K562 (cell line): ENCODE data around the gene ATG4D. TPM values are rescaled to one million over a fixed set of nuclear protein-coding genes. Genes with fewer than 3 reads are reported as not detected.

Source experiments
- BRCA1 ChIP-seq, 2 experiments: fragments of 450-650 bp in 1 of 2; sonication (generic) in 1 of 2; formaldehyde crosslinking in 1 of 2; IDR thresholded peaks; 2 replicates each; pipeline versions ENCODE4 v1.5.0 to v1.6.1; 2017 to 2020; ENCODE audit warnings: mild to moderate bottlenecking in 1 of 2, missing genetic modification reagents in 1 of 2
- CHAMP1 ChIP-seq: fragments of 450-650 bp; IDR thresholded peaks from 2 replicates; pipeline ENCODE4 v1.6.1; 2016; ENCODE audit warnings: mild to moderate bottlenecking
- CHCHD3 ChIP-seq: fragments of 250-450 bp; sonication (Bioruptor Pico); IDR thresholded peaks from 2 replicates; pipeline ENCODE4 v2.1.2; 2022; ENCODE audit warnings: mild to moderate bottlenecking
- CREB5 ChIP-seq: fragments of 250-450 bp; sonication (Bioruptor Pico); IDR thresholded peaks from 2 replicates; pipeline ENCODE4 v1.5.0; 2020; ENCODE audit warnings: mild to moderate bottlenecking
- DNMT1 ChIP-seq: fragments of 450-650 bp; IDR thresholded peaks from 2 replicates; pipeline ENCODE4 v1.6.1; 2016; ENCODE audit warnings: antibody characterized with exemption, mild to moderate bottlenecking
- HIVEP1 ChIP-seq: fragments of 250-450 bp; sonication (Bioruptor Pico); IDR thresholded peaks from 2 replicates; pipeline ENCODE4 v1.4.0; 2020; ENCODE audit warnings: mild to moderate bottlenecking
- IFI16 ChIP-seq: fragments of 250-450 bp; sonication (Bioruptor Pico); IDR thresholded peaks from 2 replicates; pipeline ENCODE4 v2.1.2; 2022; ENCODE audit warnings: mild to moderate bottlenecking, inconsistent platforms
- MTA2 ChIP-seq: fragments of 450-650 bp; IDR thresholded peaks from 2 replicates; pipeline ENCODE4 v1.6.1; 2016; ENCODE audit warnings: low read depth
- NFYB ChIP-seq: IDR thresholded peaks from 2 replicates; pipeline ENCODE4 v1.6.1; 2011; ENCODE audit warnings: mild to moderate bottlenecking, moderate library complexity; ENCODE audit not compliant: insufficient read length; ENCODE audit errors: extremely low read depth
- PCBP2 ChIP-seq: fragments of 200-400 bp; formaldehyde crosslinking; IDR thresholded peaks from 2 replicates; pipeline ENCODE4 v1.6.1; 2018; ENCODE audit warnings: low read length, low read depth, mild to moderate bottlenecking, moderate library complexity; ENCODE audit not compliant: poor library complexity, severe bottlenecking
- POLR2A ChIP-seq: fragments of 450-650 bp; conservative IDR thresholded peaks from 2 replicates; pipeline ENCODE4 v1.6.1; 2016
- POLR2G ChIP-seq: fragments of 200-400 bp; formaldehyde crosslinking; IDR thresholded peaks from 2 replicates; pipeline ENCODE4 v1.6.1; 2017; ENCODE audit warnings: low read depth, mild to moderate bottlenecking, antibody characterized with exemption, low read length, moderate library complexity
- RBM34 ChIP-seq: fragments of 200-400 bp; formaldehyde crosslinking; IDR thresholded peaks from 2 replicates; pipeline ENCODE4 v1.6.1; 2018; ENCODE audit warnings: low read length, borderline replicate concordance; ENCODE audit not compliant: insufficient read depth
- SETDB1 ChIP-seq: IDR thresholded peaks from one replicate; pipeline ENCODE4 v1.6.1; 2012; ENCODE audit warnings: low read length, control low read depth, inconsistent platforms
- TAF15 ChIP-seq: fragments of 200-400 bp; formaldehyde crosslinking; IDR thresholded peaks from 2 replicates; pipeline ENCODE4 v1.6.1; 2017; ENCODE audit warnings: mild to moderate bottlenecking, low read depth, low read length, moderate library complexity
- ZBTB9 ChIP-seq: fragments of 450-650 bp; formaldehyde crosslinking; IDR thresholded peaks from 2 replicates; pipeline ENCODE4 v1.4.0; 2020; ENCODE audit warnings: mild to moderate bottlenecking, moderate library complexity
- ZNF121 ChIP-seq: sonication (generic); formaldehyde crosslinking; conservative IDR thresholded peaks from 2 replicates; pipeline ENCODE4 v1.8.0; 2022; ENCODE audit warnings: missing genetic modification reagents
- ZNF133 ChIP-seq: fragments of 250-450 bp; sonication (Bioruptor Pico); IDR thresholded peaks from 2 replicates; pipeline ENCODE4 v1.4.0; 2020; ENCODE audit warnings: mild to moderate bottlenecking
- ZNF224 ChIP-seq: sonication (generic); formaldehyde crosslinking; IDR thresholded peaks from 2 replicates; pipeline ENCODE4 v1.8.0; 2022; ENCODE audit warnings: mild to moderate bottlenecking, missing genetic modification reagents
- ZNF311 ChIP-seq: fragments of 250-450 bp; sonication (Bioruptor Pico); IDR thresholded peaks from 2 replicates; pipeline ENCODE4 v1.4.0; 2020; ENCODE audit warnings: mild to moderate bottlenecking, moderate library complexity
- ZNF347 ChIP-seq: fragments of 450-650 bp; formaldehyde crosslinking; IDR thresholded peaks from 2 replicates; pipeline ENCODE4 v1.4.0; 2020; ENCODE audit warnings: low read depth, mild to moderate bottlenecking, moderate library complexity
- polyA plus RNA-seq, 8 experiments: library from polyadenylated mRNA; depleted of rRNA in 4 of 8; stranded (reverse) in 5 of 8; unstranded in 3 of 8; fragments of >200 nt; fragmentation: Nextera tagmentation in 2 of 8; fragmentation: Illumina TruSeq in 1 of 8; extraction: Ambion mirVana in 2 of 8; extraction: Trizol in 1 of 8; gene quantifications; 2 replicates each; pipeline versions ENCODE4 v1.2.1 to v1.2.3, GENCODE V29; 2011 to 2014; ENCODE audit warnings: inconsistent platforms in 1 of 8, missing spikeins in 1 of 8
- total RNA-seq, 7 experiments: library from RNA; depleted of rRNA in 6 of 7; stranded (reverse); fragments of >200 nt in 6 of 7; fragmentation: Illumina TruSeq in 2 of 7; extraction: Trizol in 2 of 7; gene quantifications; 2 replicates each; pipeline versions ENCODE4 v1.2.1 to v1.2.3, GENCODE V29; 2011 to 2021; ENCODE audit warnings: low replicate concordance in 1 of 7
- TF ChIP-seq, protein P1 (sequence below): fragments of 200-800 bp; sonication (Bioruptor generic); IDR thresholded peaks from 2 replicates; pipeline ENCODE4 v1.6.1; 2017; ENCODE audit warnings: missing genetic modification characterization, missing compliant biosample characterization

The ATG4D gene
- total and polyA plus RNA-seq, 9 of the 15 experiments (the other 6 are each of a cell fraction or from before 2014, with no cell fraction given), result 0.51 to 66.1 (median 22.9) TPM

DNA sequence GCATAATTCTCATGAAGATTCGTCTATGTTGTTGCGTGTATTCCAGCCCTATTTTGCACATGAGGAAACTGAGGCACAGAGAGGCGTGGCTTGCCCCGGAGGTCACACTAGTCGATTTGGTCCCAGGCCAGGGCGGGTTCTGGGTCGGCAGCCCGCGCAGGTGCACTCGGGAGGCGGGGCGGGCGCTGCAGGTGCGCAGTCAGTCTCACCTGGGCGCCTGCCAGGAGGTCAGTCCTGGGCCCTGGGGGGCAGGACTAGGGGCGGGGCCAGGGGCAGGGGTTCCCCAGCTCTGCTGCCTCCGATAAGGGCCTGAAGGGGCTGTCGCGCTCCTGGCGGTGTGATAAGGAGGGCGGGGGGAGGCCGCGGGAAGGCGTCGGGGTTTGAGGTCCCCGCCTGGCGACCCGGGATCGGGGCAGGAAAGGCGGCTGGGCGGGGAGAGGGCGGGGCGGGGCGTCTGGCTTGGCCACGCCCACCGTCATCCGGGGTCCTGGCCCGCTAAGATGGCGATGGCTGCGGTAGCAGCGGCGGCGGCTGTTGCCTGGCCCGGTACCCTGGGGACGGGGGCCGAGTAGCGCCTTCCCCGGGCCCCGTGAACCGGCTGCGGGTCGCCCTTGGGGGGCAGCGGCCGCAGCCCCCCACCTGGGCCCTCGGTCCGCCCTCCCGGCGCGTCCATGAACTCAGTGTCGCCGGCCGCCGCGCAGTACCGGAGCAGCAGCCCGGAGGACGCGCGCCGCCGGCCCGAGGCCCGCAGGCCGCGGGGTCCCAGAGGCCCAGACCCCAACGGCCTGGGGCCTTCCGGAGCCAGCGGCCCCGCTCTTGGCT, at the start of gene ATG4D (continued):
- TF ChIP-seq CREB5 (CRISPR knock-in tag), result no peak
- no peak for TF ChIP-seq SETDB1
- no peak for TF ChIP-seq ZNF224 (CRISPR knock-in tag)
- no peak for TF ChIP-seq PCBP2
- TF ChIP-seq ZBTB9 (CRISPR knock-in tag), result no peak
- TF ChIP-seq IFI16, result no peak
- TF ChIP-seq MTA2, result peak; percentile 81
- TF ChIP-seq ZNF311, result no peak
- no peak for TF ChIP-seq TAF15
- TF ChIP-seq DNMT1, result no peak
- no peak for TF ChIP-seq ZNF121 (CRISPR knock-in tag)
- no peak for TF ChIP-seq ZNF133
- no peak for TF ChIP-seq BRCA1 (IDR thresholded peaks at IDR 0.05)
- TF ChIP-seq BRCA1 (CRISPR knock-in tag; IDR thresholded peaks at IDR 0.05), result no peak
- no peak for TF ChIP-seq NFYB
- TF ChIP-seq CHCHD3 (CRISPR knock-in tag), result no peak
- TF ChIP-seq, protein P1, sequence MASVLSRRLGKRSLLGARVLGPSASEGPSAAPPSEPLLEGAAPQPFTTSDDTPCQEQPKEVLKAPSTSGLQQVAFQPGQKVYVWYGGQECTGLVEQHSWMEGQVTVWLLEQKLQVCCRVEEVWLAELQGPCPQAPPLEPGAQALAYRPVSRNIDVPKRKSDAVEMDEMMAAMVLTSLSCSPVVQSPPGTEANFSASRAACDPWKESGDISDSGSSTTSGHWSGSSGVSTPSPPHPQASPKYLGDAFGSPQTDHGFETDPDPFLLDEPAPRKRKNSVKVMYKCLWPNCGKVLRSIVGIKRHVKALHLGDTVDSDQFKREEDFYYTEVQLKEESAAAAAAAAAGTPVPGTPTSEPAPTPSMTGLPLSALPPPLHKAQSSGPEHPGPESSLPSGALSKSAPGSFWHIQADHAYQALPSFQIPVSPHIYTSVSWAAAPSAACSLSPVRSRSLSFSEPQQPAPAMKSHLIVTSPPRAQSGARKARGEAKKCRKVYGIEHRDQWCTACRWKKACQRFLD (CRISPR knock-in tag), result peak; percentile 88; the same call in 1 of the 2 replicates
- TF ChIP-seq POLR2G, result peak; percentile 90
- TF ChIP-seq HIVEP1, result peak; percentile 85; the same call in 1 of the 2 replicates
- no peak for TF ChIP-seq RBM34
- no peak for TF ChIP-seq ZNF347 (CRISPR knock-in tag)
- TF ChIP-seq POLR2A, result peak; percentile 84
- peak; percentile 14; the same call in 1 of the 2 replicates for TF ChIP-seq CHAMP1
